Measurements from ENCODE around the gene AGFG2. TPM values are rescaled to one million over a fixed set of nuclear protein-coding genes. Genes with fewer than 3 reads are reported as not detected.

AGFG2 gene
- total RNA-seq, 1 experiment from 2014 or later, result 42.5 TPM

DNA sequence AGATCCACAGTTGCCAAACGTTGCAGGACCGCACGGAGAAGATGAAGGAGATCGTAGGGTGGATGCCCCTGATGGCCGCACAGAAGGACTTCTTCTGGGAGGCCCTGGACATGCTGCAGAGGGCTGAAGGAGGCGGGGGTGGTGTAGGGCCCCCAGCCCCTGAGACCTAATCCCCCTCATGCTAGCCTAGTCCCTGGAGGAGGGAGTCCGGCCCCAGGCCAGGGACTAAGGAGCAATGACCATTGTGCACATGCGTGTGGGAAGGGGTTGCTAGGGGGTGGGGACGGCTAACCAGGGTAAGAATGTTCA, 61.7 kb downstream of the AGFG2 start:
- ChIA-PET CTCF (no interaction called here), POLR2A (no interaction called here)
- H3K4me3 ChIP-seq (ENCODE audit: low read depth in 2 of 2, low read length in 2 of 2), result no peak overlapping the region
- ATAC-seq (no peak), DNase-seq (ENCODE audit: low read depth, low spot score) (no peak)
- TF ChIP-seq TCF7L2 (IDR thresholded peaks at IDR 0.05; ENCODE audit: low read depth, low read length) (no peak), POLR2AphosphoS5 (IDR thresholded peaks at IDR 0.05; ENCODE audit: low read depth, low read length) (no peak), SIN3A (IDR thresholded peaks at IDR 0.05; ENCODE audit: borderline replicate concordance, insufficient read depth, low read depth, low read length) (no peak)
- TF ChIP-seq, protein P1, sequence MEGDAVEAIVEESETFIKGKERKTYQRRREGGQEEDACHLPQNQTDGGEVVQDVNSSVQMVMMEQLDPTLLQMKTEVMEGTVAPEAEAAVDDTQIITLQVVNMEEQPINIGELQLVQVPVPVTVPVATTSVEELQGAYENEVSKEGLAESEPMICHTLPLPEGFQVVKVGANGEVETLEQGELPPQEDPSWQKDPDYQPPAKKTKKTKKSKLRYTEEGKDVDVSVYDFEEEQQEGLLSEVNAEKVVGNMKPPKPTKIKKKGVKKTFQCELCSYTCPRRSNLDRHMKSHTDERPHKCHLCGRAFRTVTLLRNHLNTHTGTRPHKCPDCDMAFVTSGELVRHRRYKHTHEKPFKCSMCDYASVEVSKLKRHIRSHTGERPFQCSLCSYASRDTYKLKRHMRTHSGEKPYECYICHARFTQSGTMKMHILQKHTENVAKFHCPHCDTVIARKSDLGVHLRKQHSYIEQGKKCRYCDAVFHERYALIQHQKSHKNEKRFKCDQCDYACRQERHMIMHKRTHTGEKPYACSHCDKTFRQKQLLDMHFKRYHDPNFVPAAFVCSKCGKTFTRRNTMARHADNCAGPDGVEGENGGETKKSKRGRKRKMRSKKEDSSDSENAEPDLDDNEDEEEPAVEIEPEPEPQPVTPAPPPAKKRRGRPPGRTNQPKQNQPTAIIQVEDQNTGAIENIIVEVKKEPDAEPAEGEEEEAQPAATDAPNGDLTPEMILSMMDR (IDR thresholded peaks at IDR 0.05), result no peak
- TF ChIP-seq, protein P2, sequence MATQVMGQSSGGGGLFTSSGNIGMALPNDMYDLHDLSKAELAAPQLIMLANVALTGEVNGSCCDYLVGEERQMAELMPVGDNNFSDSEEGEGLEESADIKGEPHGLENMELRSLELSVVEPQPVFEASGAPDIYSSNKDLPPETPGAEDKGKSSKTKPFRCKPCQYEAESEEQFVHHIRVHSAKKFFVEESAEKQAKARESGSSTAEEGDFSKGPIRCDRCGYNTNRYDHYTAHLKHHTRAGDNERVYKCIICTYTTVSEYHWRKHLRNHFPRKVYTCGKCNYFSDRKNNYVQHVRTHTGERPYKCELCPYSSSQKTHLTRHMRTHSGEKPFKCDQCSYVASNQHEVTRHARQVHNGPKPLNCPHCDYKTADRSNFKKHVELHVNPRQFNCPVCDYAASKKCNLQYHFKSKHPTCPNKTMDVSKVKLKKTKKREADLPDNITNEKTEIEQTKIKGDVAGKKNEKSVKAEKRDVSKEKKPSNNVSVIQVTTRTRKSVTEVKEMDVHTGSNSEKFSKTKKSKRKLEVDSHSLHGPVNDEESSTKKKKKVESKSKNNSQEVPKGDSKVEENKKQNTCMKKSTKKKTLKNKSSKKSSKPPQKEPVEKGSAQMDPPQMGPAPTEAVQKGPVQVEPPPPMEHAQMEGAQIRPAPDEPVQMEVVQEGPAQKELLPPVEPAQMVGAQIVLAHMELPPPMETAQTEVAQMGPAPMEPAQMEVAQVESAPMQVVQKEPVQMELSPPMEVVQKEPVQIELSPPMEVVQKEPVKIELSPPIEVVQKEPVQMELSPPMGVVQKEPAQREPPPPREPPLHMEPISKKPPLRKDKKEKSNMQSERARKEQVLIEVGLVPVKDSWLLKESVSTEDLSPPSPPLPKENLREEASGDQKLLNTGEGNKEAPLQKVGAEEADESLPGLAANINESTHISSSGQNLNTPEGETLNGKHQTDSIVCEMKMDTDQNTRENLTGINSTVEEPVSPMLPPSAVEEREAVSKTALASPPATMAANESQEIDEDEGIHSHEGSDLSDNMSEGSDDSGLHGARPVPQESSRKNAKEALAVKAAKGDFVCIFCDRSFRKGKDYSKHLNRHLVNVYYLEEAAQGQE (IDR thresholded peaks at IDR 0.05; ENCODE audit: insufficient read depth in 1 of 2, low read depth in 2 of 2, low read length in 1 of 2), result no peak
- no peaks in the 10 kb centered on the region for H3K27me3 ChIP-seq (ENCODE audit: control insufficient read depth, insufficient read depth, low read length)
- intact Hi-C loops (cut with micrococcal nuclease; ENCODE audit: unreplicated experiment), result no loop called here
- H3K4me1 ChIP-seq (ENCODE audit: control insufficient read depth, insufficient read depth, low read length), result no peaks in the 10 kb centered on the region; the same call in 1 of the 2 replicates
- no peaks in the 10 kb centered on the region for H3K9me3 ChIP-seq (ENCODE audit: control insufficient read depth, insufficient read depth, low read depth, low read length)
- no TSS peak for BruUV-seq (replicated peaks)
- in situ Hi-C loops (cut with HindIII; ENCODE audit: low pct_unique_long_range_greater_than_20kb, low sequenced_read_pairs), result no loop called here
- H3K36me3 ChIP-seq (ENCODE audit: control insufficient read depth, insufficient read depth, low read length), result no peaks in the 10 kb centered on the region
- H3K27ac ChIP-seq (ENCODE audit: low read length), result no peak overlapping the region

DNA sequence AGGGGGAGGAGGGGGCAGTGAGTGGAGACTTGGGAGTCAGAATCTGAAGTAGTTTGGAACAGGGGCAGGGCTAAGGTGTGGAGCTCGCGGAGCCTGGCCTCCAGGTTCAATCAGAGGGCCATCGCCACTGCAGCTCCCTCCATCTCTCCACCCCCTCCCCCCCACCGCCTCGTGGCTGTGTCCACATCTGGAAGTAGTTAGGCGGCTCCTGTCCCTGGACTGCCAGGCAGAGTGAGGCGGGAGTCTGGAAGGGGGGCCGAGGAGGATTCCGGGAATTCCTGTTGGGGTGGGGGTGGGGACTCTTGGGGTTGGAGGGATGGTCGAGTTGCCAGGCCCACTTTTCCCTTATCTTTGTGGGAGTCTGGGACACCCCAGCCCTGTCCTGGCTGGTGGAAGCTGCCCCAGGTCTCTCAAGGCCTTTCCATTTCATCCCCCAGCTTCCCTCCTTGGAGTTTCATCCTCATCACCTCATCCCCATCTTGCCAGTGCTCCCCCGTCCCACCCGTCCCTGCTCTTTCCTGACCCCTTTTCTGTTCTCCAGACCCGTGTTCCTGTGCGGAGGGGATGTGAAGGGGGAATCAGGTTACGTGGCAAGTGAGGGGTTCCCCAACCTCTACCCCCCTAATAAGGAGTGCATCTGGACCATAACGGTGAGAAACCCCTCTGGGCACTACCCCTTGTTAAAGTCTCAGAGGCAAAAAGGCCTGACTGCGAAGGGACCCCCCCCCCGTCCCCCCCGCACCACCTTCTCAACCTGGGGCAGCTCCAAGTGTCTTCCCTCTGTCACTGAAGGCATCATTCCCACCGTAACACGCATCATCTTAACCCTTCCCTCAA, 64.1 kb downstream of the AGFG2 start:
- no TSS peak for BruUV-seq (replicated peaks)
- ATAC-seq, result no peak
- intact Hi-C loops (cut with micrococcal nuclease; ENCODE audit: unreplicated experiment) (no loop called here), in situ Hi-C loops (cut with HindIII; ENCODE audit: low pct_unique_long_range_greater_than_20kb, low sequenced_read_pairs) (no loop called here)
- 0 out of 2 replicates have a peak overlapping the region, but pooled peaks have one; percentile 2 for H3K27ac ChIP-seq (ENCODE audit: low read length)
- no peaks in the 10 kb centered on the region for H3K36me3 ChIP-seq (ENCODE audit: control insufficient read depth, insufficient read depth, low read length)
- H3K27me3 ChIP-seq (ENCODE audit: control insufficient read depth, insufficient read depth, low read length), result no peaks in the 10 kb centered on the region
- CTCF ChIA-PET, result interaction anchor here (0.7 to 1.6 kb wide), 3 partner anchors 23 to 43 kb away, joined by 3 to 8 read pairs (median 7); no protein-coding TSS in a partner anchor
- peaks cover 8% of the 10 kb centered on the region; the same call in 1 of the 2 replicates for H3K4me1 ChIP-seq (ENCODE audit: control insufficient read depth, insufficient read depth, low read length)
- peak overlapping the region; percentile 51 to 67; a peak in 3 of 4 replicates for H3K4me3 ChIP-seq (ENCODE audit: low read depth in 2 of 2, low read length in 2 of 2)
- POLR2A ChIA-PET, result interaction anchor here (0.6 kb wide), 1 partner anchor 18 kb away, joined by 4 read pairs; no protein-coding TSS in a partner anchor
- no peak for TF ChIP-seq TCF7L2 (IDR thresholded peaks at IDR 0.05; ENCODE audit: low read depth, low read length)
- TF ChIP-seq, protein P1 (IDR thresholded peaks at IDR 0.05), result no peak
- no peak for TF ChIP-seq POLR2AphosphoS5 (IDR thresholded peaks at IDR 0.05; ENCODE audit: low read depth, low read length)
- TF ChIP-seq SIN3A (IDR thresholded peaks at IDR 0.05; ENCODE audit: borderline replicate concordance, insufficient read depth, low read depth, low read length), result no peak
- TF ChIP-seq, protein P2 (IDR thresholded peaks at IDR 0.05; ENCODE audit: insufficient read depth in 1 of 2, low read depth in 2 of 2, low read length in 1 of 2), result no peak
- no peak for DNase-seq (ENCODE audit: low read depth, low spot score)
- H3K9me3 ChIP-seq (ENCODE audit: control insufficient read depth, insufficient read depth, low read depth, low read length), result no peaks in the 10 kb centered on the region

Data from Panc1 (cell line).